PC-3 (cell line): Measurements from ENCODE around the gene OSCAR. TPM values are rescaled to one million over a fixed set of nuclear protein-coding genes. Genes with fewer than 3 reads are reported as not detected.

ENCODE experiments used
- ATAC-seq: fragments of 200-7000 bp; cut with Tn5 transposase; 2 replicates; pipeline ENCODE4 v1.9.1; 2020; ENCODE audit warnings: mild to moderate bottlenecking, moderate library complexity
- BruUV-seq: library from RNA; stranded (reverse); fragments of 400-500 nt; replicated peaks from 2 replicates; lab custom pipeline; 2021; lab: Mats Ljungman, UMichigan
- CTCF ChIA-PET: fragments of 300-600 bp; sonication (Branson Sonifier 250); formaldehyde crosslinking; loops from one replicate; lab custom pipeline; 2022; ENCODE audit warnings: antibody characterized with exemption; lab: Charles Lee
- POLR2A ChIA-PET: fragments of 300-600 bp; sonication (Branson Sonifier 250); formaldehyde crosslinking; loops from one replicate; lab custom pipeline; 2022; ENCODE audit warnings: antibody characterized with exemption; ENCODE audit not compliant: unreplicated experiment; lab: Charles Lee
- DNase-seq: peaks from one replicate; pipeline ENCODE4 v3.0.0-alpha.2; 2015
- H2AFZ ChIP-seq: fragments of 300-600 bp; sonication (generic); 2 replicates; pipeline ENCODE4 v1.6.0; 2016; ENCODE audit warnings: antibody characterized with exemption, low read length
- H3F3A ChIP-seq: fragments of 300-600 bp; sonication (generic); one replicate; pipeline ENCODE4 v1.6.0; 2017; ENCODE audit warnings: antibody characterized with exemption, low read length, control low read depth, mild to moderate bottlenecking; ENCODE audit not compliant: unreplicated experiment
- H3K27ac ChIP-seq: fragments of 300-600 bp; sonication (generic); 2 replicates; pipeline ENCODE4 v1.5.1; 2016; ENCODE audit warnings: mild to moderate bottlenecking, low read length
- H3K27me3 ChIP-seq: fragments of 300-600 bp; sonication (generic); 2 replicates; pipeline ENCODE4 v1.6.1; 2016; ENCODE audit warnings: low read length, mixed read lengths
- H3K36me3 ChIP-seq: fragments of 300-600 bp; sonication (generic); 2 replicates; pipeline ENCODE4 v1.6.1; 2016; ENCODE audit warnings: low read depth, mixed run types, low read length, mixed read lengths
- H3K4me1 ChIP-seq: fragments of 300-600 bp; sonication (generic); 2 replicates; pipeline ENCODE4 v1.5.1; 2016; ENCODE audit warnings: low read length; ENCODE audit not compliant: insufficient read depth
- H3K4me2 ChIP-seq: fragments of 300-600 bp; sonication (generic); 2 replicates; pipeline ENCODE4 v1.6.0; 2016; ENCODE audit warnings: low read length
- H3K4me3 ChIP-seq: fragments of 300-600 bp; sonication (generic); 2 replicates; pipeline ENCODE4 v1.5.1; 2016; ENCODE audit warnings: mild to moderate bottlenecking, low read length, mixed read lengths
- H3K79me2 ChIP-seq: fragments of 300-600 bp; sonication (generic); 2 replicates; pipeline ENCODE4 v1.6.1; 2017; ENCODE audit warnings: low read length, mixed read lengths
- H3K9ac ChIP-seq: fragments of 300-600 bp; sonication (generic); 2 replicates; pipeline ENCODE4 v1.6.0; 2016; ENCODE audit warnings: mild to moderate bottlenecking, low read length
- H3K9me2 ChIP-seq: fragments of 300-600 bp; sonication (generic); replicated peaks from 2 replicates; pipeline ENCODE4 v1.6.1; 2016; ENCODE audit warnings: mixed run types, low read length, mixed read lengths
- H3K9me3 ChIP-seq: fragments of 300-600 bp; sonication (generic); 2 replicates; pipeline ENCODE4 v1.6.1; 2016; ENCODE audit warnings: low read length, mixed read lengths
- H4K20me1 ChIP-seq: fragments of 300-600 bp; sonication (generic); 2 replicates; pipeline ENCODE4 v1.6.1; 2016; ENCODE audit warnings: low read length, mixed read lengths
- EZH2 ChIP-seq: fragments of 300-600 bp; sonication (generic); IDR thresholded peaks from one replicate; pipeline ENCODE4 v1.6.1; 2017; ENCODE audit warnings: antibody characterized with exemption, mild to moderate bottlenecking, low read length; ENCODE audit not compliant: unreplicated experiment
- EZH2phosphoT487 ChIP-seq: fragments of 300-600 bp; sonication (generic); IDR thresholded peaks from 2 replicates; pipeline ENCODE4 v1.6.1; 2018; ENCODE audit warnings: mild to moderate bottlenecking, antibody characterized with exemption, low read length, borderline replicate concordance
- intact Hi-C: fragments of 100-400 bp; cut with micrococcal nuclease; formaldehyde crosslinking; loops from 2 replicates; pipeline ENCODE4 v1.9.0; 2023
- total RNA-seq: library from RNA; depleted of rRNA; stranded (reverse); fragments of >200 nt; gene quantifications from 2 replicates; pipeline ENCODE4 v1.2.3, GENCODE V29; 2014
- TF ChIP-seq, protein P1 (sequence below): fragments of 300-600 bp; sonication (generic); conservative IDR thresholded peaks from 2 replicates; pipeline ENCODE4 v1.5.1; 2017; ENCODE audit warnings: antibody characterized with exemption, low read depth, mild to moderate bottlenecking, low read length

Gene OSCAR
- total RNA-seq, 1 experiment from 2014 or later: not detected

- intact Hi-C loops: no loop called here
- DNase-seq: no peak
- POLR2A ChIA-PET: interaction anchor here (0.7 kb wide), 2 partner anchors 27 to 80 kb away, joined by 3 to 6 read pairs; partner anchors contain the start of gene MBOAT7
These were observed 9.0 kb upstream of the OSCAR start for GRCh38 chr19:54109651-54110050.

DNA sequence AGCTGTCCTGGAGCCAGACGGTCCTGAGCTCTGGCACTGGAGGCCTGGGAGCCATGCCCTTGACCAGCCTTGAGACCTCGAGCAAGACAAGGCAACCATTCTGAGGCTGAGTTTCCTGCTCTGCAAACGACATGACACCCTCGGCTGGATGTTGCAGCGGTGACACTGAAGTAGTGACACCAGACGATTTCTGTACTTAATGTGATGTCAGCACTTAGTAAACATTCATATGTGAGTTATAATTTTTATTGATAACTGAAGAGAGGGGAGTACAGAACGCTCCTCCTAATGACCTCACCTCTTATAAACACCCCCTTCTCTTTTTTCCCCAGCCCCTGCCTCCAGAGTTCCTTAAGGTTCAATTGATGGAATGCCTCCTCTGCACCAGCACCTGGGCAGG lies 7.9 kb upstream of the OSCAR start:
- ATAC-seq: no peak
- Histone ChIP-seq H2AFZ (no peak overlapping the region), H3K4me3 (no peak overlapping the region), H3F3A (no peaks in the 10 kb centered on the region), H3K9me3 (no peaks in the 10 kb centered on the region), H3K9me2 (no peaks in the 10 kb centered on the region), H3K79me2 (peaks cover 25% of the 10 kb centered on the region), H3K36me3 (peaks cover 29% of the 10 kb centered on the region; the same call in 1 of the 2 replicates), H3K27me3 (no peaks in the 10 kb centered on the region), H3K9ac (no peak overlapping the region), H3K27ac (no peak overlapping the region), H3K4me1 (no peaks in the 10 kb centered on the region; the same call in 1 of the 2 replicates), H4K20me1 (no peaks in the 10 kb centered on the region), H3K4me2 (no peak overlapping the region)
- POLR2A ChIA-PET: no interaction called here
- DNase-seq: no peak
- no peak for TF ChIP-seq EZH2phosphoT487
- TF ChIP-seq EZH2: no peak
- TF ChIP-seq, protein P1, sequence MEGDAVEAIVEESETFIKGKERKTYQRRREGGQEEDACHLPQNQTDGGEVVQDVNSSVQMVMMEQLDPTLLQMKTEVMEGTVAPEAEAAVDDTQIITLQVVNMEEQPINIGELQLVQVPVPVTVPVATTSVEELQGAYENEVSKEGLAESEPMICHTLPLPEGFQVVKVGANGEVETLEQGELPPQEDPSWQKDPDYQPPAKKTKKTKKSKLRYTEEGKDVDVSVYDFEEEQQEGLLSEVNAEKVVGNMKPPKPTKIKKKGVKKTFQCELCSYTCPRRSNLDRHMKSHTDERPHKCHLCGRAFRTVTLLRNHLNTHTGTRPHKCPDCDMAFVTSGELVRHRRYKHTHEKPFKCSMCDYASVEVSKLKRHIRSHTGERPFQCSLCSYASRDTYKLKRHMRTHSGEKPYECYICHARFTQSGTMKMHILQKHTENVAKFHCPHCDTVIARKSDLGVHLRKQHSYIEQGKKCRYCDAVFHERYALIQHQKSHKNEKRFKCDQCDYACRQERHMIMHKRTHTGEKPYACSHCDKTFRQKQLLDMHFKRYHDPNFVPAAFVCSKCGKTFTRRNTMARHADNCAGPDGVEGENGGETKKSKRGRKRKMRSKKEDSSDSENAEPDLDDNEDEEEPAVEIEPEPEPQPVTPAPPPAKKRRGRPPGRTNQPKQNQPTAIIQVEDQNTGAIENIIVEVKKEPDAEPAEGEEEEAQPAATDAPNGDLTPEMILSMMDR: no peak
- CTCF ChIA-PET: no interaction called here
- no TSS peak for BruUV-seq
- intact Hi-C loops: no loop called here

More at GRCh38 chr19:54109651-54110050, 9.0 kb upstream of the OSCAR start:
- TF ChIP-seq EZH2phosphoT487: no peak
- TF ChIP-seq, protein P1: no peak
- no peak for TF ChIP-seq EZH2
- Histone ChIP-seq H2AFZ (no peak overlapping the region), H3K4me1 (peaks cover 4% of the 10 kb centered on the region), H3K79me2 (peaks cover 25% of the 10 kb centered on the region), H3K9ac (no peak overlapping the region), H3K27me3 (no peaks in the 10 kb centered on the region), H3K9me3 (no peaks in the 10 kb centered on the region), H3K27ac (no peak overlapping the region), H3K4me3 (no peak overlapping the region), H3K4me2 (no peak overlapping the region), H3K9me2 (no peaks in the 10 kb centered on the region), H3F3A (no peaks in the 10 kb centered on the region), H4K20me1 (no peaks in the 10 kb centered on the region), H3K36me3 (peaks cover 29% of the 10 kb centered on the region; the same call in 1 of the 2 replicates)
- no TSS peak for BruUV-seq
- ATAC-seq: no peak; the same call in 1 of the 2 replicates
- CTCF ChIA-PET: no interaction called here

DNA sequence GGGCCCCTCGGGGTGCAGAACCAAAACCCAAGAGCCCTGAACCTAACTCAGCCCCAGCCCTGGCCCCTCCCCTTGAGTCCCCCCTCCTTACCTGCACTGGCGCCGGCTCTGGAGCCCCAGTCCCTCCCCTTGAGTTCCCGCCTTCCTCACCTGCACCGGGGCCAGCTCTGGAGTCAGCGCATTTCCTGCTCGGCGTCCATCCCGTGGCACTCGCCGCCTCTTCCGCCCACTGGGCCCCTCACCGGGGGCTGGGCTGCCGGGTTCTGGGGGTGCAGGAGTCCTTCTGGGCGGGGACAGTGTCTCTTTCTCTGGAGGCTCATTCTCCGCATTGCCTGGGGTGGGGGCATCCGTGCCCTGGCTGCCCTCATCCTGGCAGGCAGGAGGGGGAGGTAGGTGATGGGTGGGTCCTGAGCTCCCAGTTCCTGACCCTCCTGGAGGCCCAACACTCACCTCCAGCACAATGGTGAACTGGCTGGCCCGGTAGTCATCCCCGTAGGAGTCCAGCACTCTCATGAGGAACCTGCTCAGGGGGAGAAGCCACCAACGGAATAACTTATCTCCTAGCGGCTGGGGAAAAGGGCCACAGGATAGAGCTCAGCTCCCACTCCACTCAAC lies 7.4 kb upstream of the OSCAR start:
- BruUV-seq: no TSS peak
- no peaks in the 10 kb centered on the region for H4K20me1 ChIP-seq
- H3K27me3 ChIP-seq: no peaks in the 10 kb centered on the region
- no peaks in the 10 kb centered on the region for H3F3A ChIP-seq
- H2AFZ ChIP-seq: no peak overlapping the region
- intact Hi-C loops: no loop called here
- no peak overlapping the region for H3K27ac ChIP-seq
- H3K4me1 ChIP-seq: no peaks in the 10 kb centered on the region; the same call in 1 of the 2 replicates
- CTCF ChIA-PET: no interaction called here
- ATAC-seq (no peak), DNase-seq (no peak)
- H3K4me2 ChIP-seq: no peak overlapping the region
- no peaks in the 10 kb centered on the region for H3K9me3 ChIP-seq
- no peak overlapping the region for H3K9ac ChIP-seq
- POLR2A ChIA-PET: no interaction called here
- H3K79me2 ChIP-seq: peaks cover 29% of the 10 kb centered on the region
- H3K9me2 ChIP-seq: no peaks in the 10 kb centered on the region
- H3K36me3 ChIP-seq: peaks cover 29% of the 10 kb centered on the region; the same call in 1 of the 2 replicates
- TF ChIP-seq EZH2 (no peak), EZH2phosphoT487 (no peak)
- TF ChIP-seq, protein P1: no peak
- H3K4me3 ChIP-seq: no peak overlapping the region
